ENCODE results near the gene NFX1.

NFX1 gene

DNA sequence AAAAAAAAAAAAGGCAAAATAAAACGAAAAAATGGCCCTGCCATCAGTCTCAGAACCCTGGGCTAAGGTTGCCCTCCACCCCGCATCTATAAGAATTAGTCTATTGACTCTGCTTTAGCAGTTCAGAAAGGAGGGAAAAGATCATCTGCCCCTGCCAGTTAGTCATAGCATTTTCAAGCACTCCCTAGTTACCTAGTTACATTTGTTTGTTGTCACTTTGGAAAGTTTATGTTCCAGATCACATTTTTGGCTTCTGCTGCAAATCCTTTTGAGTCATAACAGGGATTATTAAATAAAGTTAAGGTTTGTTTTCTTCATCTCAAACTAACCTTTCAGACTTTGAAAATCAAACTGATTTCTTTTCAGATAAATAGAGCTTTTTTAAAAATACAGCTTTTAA is 60.0 kb downstream of the NFX1 start:
- H3K4me3 ChIP-seq (ENCODE audit: low read depth, low read length) = no peak overlapping the region
- peaks cover 11% of the 10 kb centered on the region for H3K4me1 ChIP-seq (ENCODE audit: control insufficient read depth, insufficient read depth, low read length)
- POLR2A ChIA-PET = interaction anchor here (0.6 kb wide), 1 partner anchor 27 kb away, joined by 3 read pairs; no protein-coding TSS in a partner anchor
- peaks cover 18 to 45% of the 10 kb centered on the region in 2 experiments; a peak in 2 of 3 replicates for H3K36me3 ChIP-seq (ENCODE audit: control insufficient read depth in 2 of 2, insufficient read depth in 1 of 2, low read length in 2 of 2)
- H3K27ac ChIP-seq (ENCODE audit: extremely low read depth, low read depth, low read length) = no peak overlapping the region
- TF ChIP-seq ZNF670 (tag by site-specific recombination; IDR thresholded peaks at IDR 0.05; ENCODE audit: low read depth) = no peak
- 0 out of 2 replicates have a peak, but pooled peaks have one; percentile 13 for TF ChIP-seq ZNF600 (tag by site-specific recombination; IDR thresholded peaks at IDR 0.05)
- TF ChIP-seq ZNF76 (tag by site-specific recombination; IDR thresholded peaks at IDR 0.05; ENCODE audit: borderline replicate concordance, low read depth) = no peak
- no peak for TF ChIP-seq WT1 (tag by site-specific recombination; IDR thresholded peaks at IDR 0.05)
- no peak for TF ChIP-seq ZNF571 (tag by site-specific recombination; IDR thresholded peaks at IDR 0.05)
- no peaks in the 10 kb centered on the region for H3K9me3 ChIP-seq (ENCODE audit: control insufficient read depth, insufficient read depth, low read depth, low read length)
- CTCF ChIA-PET = interaction anchor here (0.7 to 1.8 kb wide), 3 partner anchors 24 to 66 kb away, joined by 3 to 10 read pairs (median 3); no protein-coding TSS in a partner anchor

DNA sequence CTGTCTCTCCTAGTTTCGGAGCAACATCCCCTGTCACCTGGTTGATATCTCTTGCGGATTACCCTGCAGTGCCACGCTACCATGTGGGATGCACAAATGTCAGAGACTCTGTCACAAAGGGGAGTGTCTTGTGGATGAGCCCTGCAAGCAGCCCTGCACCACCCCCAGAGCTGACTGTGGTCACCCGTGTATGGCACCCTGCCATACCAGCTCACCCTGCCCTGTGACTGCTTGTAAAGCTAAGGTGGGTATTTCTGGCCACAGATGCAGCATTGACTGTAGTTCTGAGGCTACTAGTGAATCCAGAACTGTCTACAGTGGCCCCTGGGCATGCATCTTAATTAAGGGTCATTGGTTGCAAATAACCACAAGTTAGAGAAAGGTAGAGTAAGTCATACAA is 61.2 kb downstream of the NFX1 start:
- Histone ChIP-seq H3K4me3 (ENCODE audit: low read depth, low read length) (no peak overlapping the region), H3K9me3 (ENCODE audit: control insufficient read depth, insufficient read depth, low read depth, low read length) (no peaks in the 10 kb centered on the region), H3K36me3 (ENCODE audit: control insufficient read depth in 2 of 2, insufficient read depth in 1 of 2, low read length in 2 of 2) (peaks cover 13 to 41% of the 10 kb centered on the region in 2 experiments), H3K27ac (ENCODE audit: extremely low read depth, low read depth, low read length) (no peak overlapping the region), H3K4me1 (ENCODE audit: control insufficient read depth, insufficient read depth, low read length) (peaks cover 11% of the 10 kb centered on the region)
- ChIA-PET CTCF (interaction anchor here (0.9 to 1.8 kb wide), 3 partner anchors 23 to 371 kb away, joined by 3 to 10 read pairs (median 3); no protein-coding TSS in a partner anchor), POLR2A (no interaction called here)
- TF ChIP-seq ZNF658 (tag by site-specific recombination; IDR thresholded peaks at IDR 0.05) (no peak), KLF10 (tag by site-specific recombination; IDR thresholded peaks at IDR 0.05) (no peak), ZNF37A (tag by site-specific recombination; IDR thresholded peaks at IDR 0.05) (no peak), SP2 (tag by site-specific recombination; IDR thresholded peaks at IDR 0.05) (no peak), SALL2 (tag by site-specific recombination; IDR thresholded peaks at IDR 0.05; ENCODE audit: borderline replicate concordance) (no peak), ZBTB20 (tag by site-specific recombination; IDR thresholded peaks at IDR 0.05) (no peak), SCRT2 (tag by site-specific recombination; IDR thresholded peaks at IDR 0.05) (no peak), ZNF202 (tag by site-specific recombination; IDR thresholded peaks at IDR 0.05; ENCODE audit: borderline replicate concordance) (no peak), ZNF133 (tag by site-specific recombination; IDR thresholded peaks at IDR 0.05) (no peak), BCL11B (tag by site-specific recombination; IDR thresholded peaks at IDR 0.05; ENCODE audit: low read depth) (no peak), KLF1 (tag by site-specific recombination; IDR thresholded peaks at IDR 0.05) (no peak), REPIN1 (tag by site-specific recombination; IDR thresholded peaks at IDR 0.05; ENCODE audit: low read depth) (no peak), ZNF121 (tag by site-specific recombination; IDR thresholded peaks at IDR 0.05) (no peak)
- TF ChIP-seq, protein P1, sequence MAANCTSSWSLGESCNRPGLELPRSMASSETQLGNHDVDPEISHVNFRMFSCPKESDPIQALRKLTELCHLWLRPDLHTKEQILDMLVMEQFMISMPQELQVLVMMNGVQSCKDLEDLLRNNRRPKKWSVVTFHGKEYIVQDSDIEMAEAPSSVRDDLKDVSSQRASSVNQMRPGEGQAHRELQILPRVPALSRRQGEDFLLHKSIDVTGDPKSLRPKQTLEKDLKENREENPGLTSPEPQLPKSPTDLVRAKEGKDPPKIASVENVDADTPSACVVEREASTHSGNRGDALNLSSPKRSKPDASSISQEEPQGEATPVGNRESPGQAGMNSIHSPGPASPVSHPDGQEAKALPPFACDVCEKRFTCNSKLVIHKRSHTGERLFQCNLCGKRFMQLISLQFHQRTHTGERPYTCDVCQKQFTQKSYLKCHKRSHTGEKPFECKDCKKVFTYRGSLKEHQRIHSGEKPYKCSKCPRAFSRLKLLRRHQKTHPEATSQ (tag by site-specific recombination; IDR thresholded peaks at IDR 0.05) = no peak
- TF ChIP-seq, protein P2, sequence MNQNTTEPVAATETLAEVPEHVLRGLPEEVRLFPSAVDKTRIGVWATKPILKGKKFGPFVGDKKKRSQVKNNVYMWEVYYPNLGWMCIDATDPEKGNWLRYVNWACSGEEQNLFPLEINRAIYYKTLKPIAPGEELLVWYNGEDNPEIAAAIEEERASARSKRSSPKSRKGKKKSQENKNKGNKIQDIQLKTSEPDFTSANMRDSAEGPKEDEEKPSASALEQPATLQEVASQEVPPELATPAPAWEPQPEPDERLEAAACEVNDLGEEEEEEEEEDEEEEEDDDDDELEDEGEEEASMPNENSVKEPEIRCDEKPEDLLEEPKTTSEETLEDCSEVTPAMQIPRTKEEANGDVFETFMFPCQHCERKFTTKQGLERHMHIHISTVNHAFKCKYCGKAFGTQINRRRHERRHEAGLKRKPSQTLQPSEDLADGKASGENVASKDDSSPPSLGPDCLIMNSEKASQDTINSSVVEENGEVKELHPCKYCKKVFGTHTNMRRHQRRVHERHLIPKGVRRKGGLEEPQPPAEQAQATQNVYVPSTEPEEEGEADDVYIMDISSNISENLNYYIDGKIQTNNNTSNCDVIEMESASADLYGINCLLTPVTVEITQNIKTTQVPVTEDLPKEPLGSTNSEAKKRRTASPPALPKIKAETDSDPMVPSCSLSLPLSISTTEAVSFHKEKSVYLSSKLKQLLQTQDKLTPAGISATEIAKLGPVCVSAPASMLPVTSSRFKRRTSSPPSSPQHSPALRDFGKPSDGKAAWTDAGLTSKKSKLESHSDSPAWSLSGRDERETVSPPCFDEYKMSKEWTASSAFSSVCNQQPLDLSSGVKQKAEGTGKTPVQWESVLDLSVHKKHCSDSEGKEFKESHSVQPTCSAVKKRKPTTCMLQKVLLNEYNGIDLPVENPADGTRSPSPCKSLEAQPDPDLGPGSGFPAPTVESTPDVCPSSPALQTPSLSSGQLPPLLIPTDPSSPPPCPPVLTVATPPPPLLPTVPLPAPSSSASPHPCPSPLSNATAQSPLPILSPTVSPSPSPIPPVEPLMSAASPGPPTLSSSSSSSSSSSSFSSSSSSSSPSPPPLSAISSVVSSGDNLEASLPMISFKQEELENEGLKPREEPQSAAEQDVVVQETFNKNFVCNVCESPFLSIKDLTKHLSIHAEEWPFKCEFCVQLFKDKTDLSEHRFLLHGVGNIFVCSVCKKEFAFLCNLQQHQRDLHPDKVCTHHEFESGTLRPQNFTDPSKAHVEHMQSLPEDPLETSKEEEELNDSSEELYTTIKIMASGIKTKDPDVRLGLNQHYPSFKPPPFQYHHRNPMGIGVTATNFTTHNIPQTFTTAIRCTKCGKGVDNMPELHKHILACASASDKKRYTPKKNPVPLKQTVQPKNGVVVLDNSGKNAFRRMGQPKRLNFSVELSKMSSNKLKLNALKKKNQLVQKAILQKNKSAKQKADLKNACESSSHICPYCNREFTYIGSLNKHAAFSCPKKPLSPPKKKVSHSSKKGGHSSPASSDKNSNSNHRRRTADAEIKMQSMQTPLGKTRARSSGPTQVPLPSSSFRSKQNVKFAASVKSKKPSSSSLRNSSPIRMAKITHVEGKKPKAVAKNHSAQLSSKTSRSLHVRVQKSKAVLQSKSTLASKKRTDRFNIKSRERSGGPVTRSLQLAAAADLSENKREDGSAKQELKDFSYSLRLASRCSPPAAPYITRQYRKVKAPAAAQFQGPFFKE (tag by site-specific recombination; IDR thresholded peaks at IDR 0.05; ENCODE audit: borderline replicate concordance) = no peak
- TF ChIP-seq, protein P3, sequence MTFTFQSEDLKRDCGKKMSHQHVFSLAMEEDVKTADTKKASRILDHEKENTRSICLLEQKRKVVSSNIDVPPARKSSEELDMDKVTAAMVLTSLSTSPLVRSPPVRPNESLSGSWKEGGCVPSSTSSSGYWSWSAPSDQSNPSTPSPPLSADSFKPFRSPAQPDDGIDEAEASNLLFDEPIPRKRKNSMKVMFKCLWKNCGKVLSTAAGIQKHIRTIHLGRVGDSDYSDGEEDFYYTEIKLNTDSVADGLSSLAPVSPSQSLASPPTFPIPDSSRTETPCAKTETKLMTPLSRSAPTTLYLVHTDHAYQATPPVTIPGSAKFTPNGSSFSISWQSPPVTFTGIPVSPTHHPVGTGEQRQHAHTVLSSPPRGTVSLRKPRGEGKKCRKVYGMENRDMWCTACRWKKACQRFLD (tag by site-specific recombination; IDR thresholded peaks at IDR 0.05) = no peak
- TF ChIP-seq, protein P4, sequence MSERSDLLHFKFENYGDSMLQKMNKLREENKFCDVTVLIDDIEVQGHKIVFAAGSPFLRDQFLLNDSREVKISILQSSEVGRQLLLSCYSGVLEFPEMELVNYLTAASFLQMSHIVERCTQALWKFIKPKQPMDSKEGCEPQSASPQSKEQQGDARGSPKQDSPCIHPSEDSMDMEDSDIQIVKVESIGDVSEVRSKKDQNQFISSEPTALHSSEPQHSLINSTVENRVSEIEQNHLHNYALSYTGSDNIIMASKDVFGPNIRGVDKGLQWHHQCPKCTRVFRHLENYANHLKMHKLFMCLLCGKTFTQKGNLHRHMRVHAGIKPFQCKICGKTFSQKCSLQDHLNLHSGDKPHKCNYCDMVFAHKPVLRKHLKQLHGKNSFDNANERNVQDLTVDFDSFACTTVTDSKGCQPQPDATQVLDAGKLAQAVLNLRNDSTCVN (tag by site-specific recombination; optimal IDR thresholded peaks at IDR 0.05) = no peak
